Measurements from ENCODE around the gene SNAI3.

GRCh38 chr16:88649924-88650748 is 36.2 kb downstream of the SNAI3 start:
- TF ChIP-seq, protein P1, sequence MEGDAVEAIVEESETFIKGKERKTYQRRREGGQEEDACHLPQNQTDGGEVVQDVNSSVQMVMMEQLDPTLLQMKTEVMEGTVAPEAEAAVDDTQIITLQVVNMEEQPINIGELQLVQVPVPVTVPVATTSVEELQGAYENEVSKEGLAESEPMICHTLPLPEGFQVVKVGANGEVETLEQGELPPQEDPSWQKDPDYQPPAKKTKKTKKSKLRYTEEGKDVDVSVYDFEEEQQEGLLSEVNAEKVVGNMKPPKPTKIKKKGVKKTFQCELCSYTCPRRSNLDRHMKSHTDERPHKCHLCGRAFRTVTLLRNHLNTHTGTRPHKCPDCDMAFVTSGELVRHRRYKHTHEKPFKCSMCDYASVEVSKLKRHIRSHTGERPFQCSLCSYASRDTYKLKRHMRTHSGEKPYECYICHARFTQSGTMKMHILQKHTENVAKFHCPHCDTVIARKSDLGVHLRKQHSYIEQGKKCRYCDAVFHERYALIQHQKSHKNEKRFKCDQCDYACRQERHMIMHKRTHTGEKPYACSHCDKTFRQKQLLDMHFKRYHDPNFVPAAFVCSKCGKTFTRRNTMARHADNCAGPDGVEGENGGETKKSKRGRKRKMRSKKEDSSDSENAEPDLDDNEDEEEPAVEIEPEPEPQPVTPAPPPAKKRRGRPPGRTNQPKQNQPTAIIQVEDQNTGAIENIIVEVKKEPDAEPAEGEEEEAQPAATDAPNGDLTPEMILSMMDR (IDR thresholded peaks at IDR 0.05) = no peak
- TF ChIP-seq POLR2A (IDR thresholded peaks at IDR 0.05) = no peak
